ENCODE results near the gene TMEM151B. TPM values are rescaled to one million over a fixed set of nuclear protein-coding genes. Genes with fewer than 3 reads are reported as not detected.

Gene TMEM151B
- total RNA-seq, 1 experiment from 2014 or later, result 9.9 TPM

DNA sequence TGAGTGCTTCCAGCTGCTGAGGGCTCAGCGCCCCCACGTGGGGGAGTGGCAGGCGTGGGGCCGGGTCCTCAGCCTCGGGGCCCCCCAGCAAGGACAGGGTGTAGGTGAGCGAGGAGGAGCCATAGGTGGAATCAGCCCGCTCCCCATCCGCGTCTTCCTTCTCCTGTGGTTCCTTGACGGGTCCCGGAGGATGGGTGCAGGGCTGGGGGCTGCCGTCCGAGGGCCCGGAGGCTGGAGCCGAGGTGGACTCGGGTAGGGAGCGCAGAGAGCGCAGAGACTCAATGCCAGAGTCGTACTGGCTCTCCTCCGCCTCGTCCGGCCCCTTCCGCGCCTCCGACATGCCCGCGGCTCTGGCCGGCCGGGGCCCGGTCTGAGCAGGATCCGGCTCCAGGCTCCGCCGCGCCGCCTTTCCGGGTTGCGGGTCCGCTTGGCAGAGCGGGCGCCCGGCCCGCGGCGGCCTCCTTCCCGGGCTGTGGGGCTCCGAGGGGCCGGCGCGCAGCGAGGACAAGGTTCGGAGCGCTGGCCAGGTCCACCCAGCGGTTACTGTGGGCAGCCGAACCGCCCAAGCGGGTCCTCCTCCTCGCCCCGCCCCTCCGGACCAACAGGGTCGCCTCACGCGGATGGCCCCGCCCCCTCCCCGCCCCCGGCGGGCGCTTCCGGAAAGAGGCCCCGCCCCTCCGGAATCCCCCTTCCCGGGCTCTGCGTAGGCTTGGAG, 5.1 kb upstream of the TMEM151B start, which contains the start of gene NFKBIE:
Gene NFKBIE, minus strand, starts transcription at position 545 of the 715 bp plus-strand sequence. Its CDS starts 205 bp downstream, at position 340.
- H3K4me3 ChIP-seq (ENCODE audit: low read depth, low read length, poor library complexity, severe bottlenecking), result peak within 1 kb of the TSS; percentile 94

GRCh38 chr6:44265722-44266233, 4.5 kb upstream of the TMEM151B start:
- CTCF ChIA-PET, result no interaction called here
- POLR2A ChIA-PET (ENCODE audit: low non-redundant PET), result no interaction called here
- Histone ChIP-seq H3K4me3 (ENCODE audit: low read depth, low read length, poor library complexity, severe bottlenecking) (peak overlapping the region; percentile 94), H3K4me1 (ENCODE audit: insufficient read depth, low read length, poor library complexity, severe bottlenecking) (peaks cover 25% of the 10 kb centered on the region), H3K9me3 (ENCODE audit: low read depth, low read length, poor library complexity, severe bottlenecking) (no peaks in the 10 kb centered on the region), H3K27ac (ENCODE audit: low read depth, low read length, poor library complexity, severe bottlenecking) (peak overlapping the region; percentile 79), H3K36me3 (ENCODE audit: insufficient read depth, low read length, poor library complexity, severe bottlenecking) (no peaks in the 10 kb centered on the region), H3K27me3 (replicated peaks; ENCODE audit: insufficient read depth, low read depth, low read length, poor library complexity) (no peaks in the 10 kb centered on the region)
- TF ChIP-seq EZH2 (IDR thresholded peaks at IDR 0.05; ENCODE audit: borderline replicate concordance, low read depth, low read length, poor library complexity, severe bottlenecking) (no peak), CTCF (conservative IDR thresholded peaks at IDR 0.05; ENCODE audit: low read depth, low read length) (no peak)
- no peak for DNase-seq (ENCODE audit: low spot score)
- intact Hi-C loops (cut with micrococcal nuclease; ENCODE audit: unreplicated experiment), result loop anchor here (5.0 kb wide), 1 partner anchor 192 kb away; no protein-coding TSS in a partner anchor
- BruUV-seq (replicated peaks), result no TSS peak

More for the DNA sequence above, 5.1 kb upstream of the TMEM151B start, which contains the start of gene NFKBIE:
- ChIA-PET POLR2A (ENCODE audit: low non-redundant PET) (no interaction called here), CTCF (interaction anchor here (0.7 kb wide), 1 partner anchor 169 kb away, joined by 7 read pairs; no protein-coding TSS in a partner anchor)
- H3K27ac ChIP-seq (ENCODE audit: low read depth, low read length, poor library complexity, severe bottlenecking), result peak within 1 kb of the TSS; percentile 79
- no peaks in the 10 kb centered on the region for H3K36me3 ChIP-seq (ENCODE audit: insufficient read depth, low read length, poor library complexity, severe bottlenecking)
- peak; percentile 91 for DNase-seq (ENCODE audit: low spot score)
- intact Hi-C loops (cut with micrococcal nuclease; ENCODE audit: unreplicated experiment), result loop anchor here (5.0 kb wide), 1 partner anchor 192 kb away; no protein-coding TSS in a partner anchor
- H3K4me1 ChIP-seq (ENCODE audit: insufficient read depth, low read length, poor library complexity, severe bottlenecking), result peaks cover 25% of the 10 kb centered on the region
- TF ChIP-seq CTCF (conservative IDR thresholded peaks at IDR 0.05; ENCODE audit: low read depth, low read length) (peak; percentile 59), EZH2 (IDR thresholded peaks at IDR 0.05; ENCODE audit: borderline replicate concordance, low read depth, low read length, poor library complexity, severe bottlenecking) (no peak)
- no TSS peak for BruUV-seq (replicated peaks)
- H3K9me3 ChIP-seq (ENCODE audit: low read depth, low read length, poor library complexity, severe bottlenecking), result no peaks in the 10 kb centered on the region
- no peaks in the 10 kb centered on the region for H3K27me3 ChIP-seq (replicated peaks; ENCODE audit: insufficient read depth, low read depth, low read length, poor library complexity)

DNA sequence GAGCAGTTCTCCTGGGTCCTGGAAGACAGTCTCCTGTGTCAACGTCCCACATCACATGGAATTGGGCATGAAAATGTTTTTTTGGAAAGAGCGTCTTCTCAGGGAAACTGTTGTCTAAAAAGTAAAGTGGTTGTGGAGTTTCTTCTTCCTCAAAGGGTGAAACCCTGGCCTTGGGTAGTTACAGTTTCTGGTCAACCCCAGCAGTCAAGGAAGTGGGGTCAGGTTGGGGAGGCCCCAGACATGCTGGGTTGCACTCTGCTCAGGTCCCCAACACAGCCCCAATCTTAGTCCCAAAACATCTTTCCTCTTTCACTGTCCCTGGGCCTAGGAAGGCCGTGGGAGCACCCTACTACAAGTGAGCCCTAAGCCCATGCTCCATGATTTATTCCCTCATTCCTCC, 3.9 kb upstream of the TMEM151B start:
- ChIA-PET CTCF (interaction anchor here (0.6 to 0.7 kb wide), 2 partner anchors 19 to 20 kb away, joined by 4 read pairs; partner anchors contain the start of gene HSP90AB1), POLR2A (ENCODE audit: low non-redundant PET) (no interaction called here)
- Histone ChIP-seq H3K4me1 (ENCODE audit: insufficient read depth, low read length, poor library complexity, severe bottlenecking) (peaks cover 25% of the 10 kb centered on the region), H3K27me3 (replicated peaks; ENCODE audit: insufficient read depth, low read depth, low read length, poor library complexity) (no peaks in the 10 kb centered on the region), H3K9me3 (ENCODE audit: low read depth, low read length, poor library complexity, severe bottlenecking) (no peaks in the 10 kb centered on the region), H3K27ac (ENCODE audit: low read depth, low read length, poor library complexity, severe bottlenecking) (no peak overlapping the region), H3K36me3 (ENCODE audit: insufficient read depth, low read length, poor library complexity, severe bottlenecking) (no peaks in the 10 kb centered on the region), H3K4me3 (ENCODE audit: low read depth, low read length, poor library complexity, severe bottlenecking) (no peak overlapping the region)
- intact Hi-C loops (cut with micrococcal nuclease; ENCODE audit: unreplicated experiment), result loop anchor here (5.0 kb wide), 1 partner anchor 191 kb away; no protein-coding TSS in a partner anchor
- no TSS peak for BruUV-seq (replicated peaks)
- no peak for DNase-seq (ENCODE audit: low spot score)
- TF ChIP-seq EZH2 (IDR thresholded peaks at IDR 0.05; ENCODE audit: borderline replicate concordance, low read depth, low read length, poor library complexity, severe bottlenecking) (no peak), CTCF (conservative IDR thresholded peaks at IDR 0.05; ENCODE audit: low read depth, low read length) (no peak)
